Chondrocyte (in vitro differentiated cells): Measurements from ENCODE around the gene RAP1GAP2. TPM values are rescaled to one million over a fixed set of nuclear protein-coding genes. Genes with fewer than 3 reads are reported as not detected.

ENCODE experiments used
- DNase-seq: peaks from one replicate; pipeline ENCODE4 v3.0.0; 2021; ENCODE audit warnings: mixed read lengths, low spot score
- H3K27ac Mint-ChIP-seq: one replicate; pipeline ENCODE4 v1.8.0; 2021; ENCODE audit warnings: mild to moderate bottlenecking, moderate library complexity, mixed read lengths; ENCODE audit not compliant: unreplicated experiment
- H3K27me3 Mint-ChIP-seq: 2 replicates; pipeline ENCODE4 v1.8.0; 2021; ENCODE audit warnings: low read depth, mixed read lengths
- H3K36me3 Mint-ChIP-seq: 2 replicates; pipeline ENCODE4 v1.8.0; 2021; ENCODE audit warnings: low read depth, mixed read lengths
- H3K4me1 Mint-ChIP-seq: 2 replicates; pipeline ENCODE4 v1.8.0; 2021; ENCODE audit warnings: low read depth, mild to moderate bottlenecking, mixed read lengths
- H3K4me3 Mint-ChIP-seq: one replicate; pipeline ENCODE4 v1.8.0; 2021; ENCODE audit warnings: mild to moderate bottlenecking, moderate library complexity, mixed read lengths; ENCODE audit not compliant: unreplicated experiment
- H3K9me3 Mint-ChIP-seq: 2 replicates; pipeline ENCODE4 v1.8.0; 2021; ENCODE audit warnings: low read depth, mixed read lengths
- total RNA-seq: library from RNA; stranded (reverse); gene quantifications from 3 replicates; pipeline ENCODE4 v1.2.1, GENCODE V29; 2021
- TF ChIP-seq, protein P1 (sequence below): fragments of 200-600 bp; sonication (generic); IDR thresholded peaks from 2 replicates; pipeline ENCODE4 v1.5.0; 2021; ENCODE audit warnings: antibody characterized with exemption, mild to moderate bottlenecking, moderate library complexity

The RAP1GAP2 gene
- total RNA-seq, 1 donor from 2014 or later, result 3.4 TPM

- TF ChIP-seq, protein P1, sequence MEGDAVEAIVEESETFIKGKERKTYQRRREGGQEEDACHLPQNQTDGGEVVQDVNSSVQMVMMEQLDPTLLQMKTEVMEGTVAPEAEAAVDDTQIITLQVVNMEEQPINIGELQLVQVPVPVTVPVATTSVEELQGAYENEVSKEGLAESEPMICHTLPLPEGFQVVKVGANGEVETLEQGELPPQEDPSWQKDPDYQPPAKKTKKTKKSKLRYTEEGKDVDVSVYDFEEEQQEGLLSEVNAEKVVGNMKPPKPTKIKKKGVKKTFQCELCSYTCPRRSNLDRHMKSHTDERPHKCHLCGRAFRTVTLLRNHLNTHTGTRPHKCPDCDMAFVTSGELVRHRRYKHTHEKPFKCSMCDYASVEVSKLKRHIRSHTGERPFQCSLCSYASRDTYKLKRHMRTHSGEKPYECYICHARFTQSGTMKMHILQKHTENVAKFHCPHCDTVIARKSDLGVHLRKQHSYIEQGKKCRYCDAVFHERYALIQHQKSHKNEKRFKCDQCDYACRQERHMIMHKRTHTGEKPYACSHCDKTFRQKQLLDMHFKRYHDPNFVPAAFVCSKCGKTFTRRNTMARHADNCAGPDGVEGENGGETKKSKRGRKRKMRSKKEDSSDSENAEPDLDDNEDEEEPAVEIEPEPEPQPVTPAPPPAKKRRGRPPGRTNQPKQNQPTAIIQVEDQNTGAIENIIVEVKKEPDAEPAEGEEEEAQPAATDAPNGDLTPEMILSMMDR, result no peak
- H3K27ac Mint-ChIP-seq, result no peak overlapping the region
- peak overlapping the region; percentile 60 for H3K4me3 Mint-ChIP-seq
- H3K36me3 Mint-ChIP-seq, result no peaks in the 10 kb centered on the region
- no peak for DNase-seq
- H3K4me1 Mint-ChIP-seq, result no peaks in the 10 kb centered on the region
- peaks cover 40% of the 10 kb centered on the region for H3K27me3 Mint-ChIP-seq
- no peaks in the 10 kb centered on the region for H3K9me3 Mint-ChIP-seq
Measured at GRCh38 chr17:2755891-2756724, 40.1 kb upstream of the RAP1GAP2 start.

- DNase-seq, result no peak
- Mint-ChIP-seq H3K4me3 (no peak overlapping the region), H3K27me3 (peaks cover 41% of the 10 kb centered on the region), H3K36me3 (no peaks in the 10 kb centered on the region), H3K9me3 (no peaks in the 10 kb centered on the region), H3K27ac (no peak overlapping the region), H3K4me1 (no peaks in the 10 kb centered on the region)
- TF ChIP-seq, protein P1, result no peak
Measured at GRCh38 chr17:2758870-2759269, 37.4 kb upstream of the RAP1GAP2 start.

- Mint-ChIP-seq H3K27me3 (peaks cover 28% of the 10 kb centered on the region), H3K27ac (no peak overlapping the region), H3K4me3 (no peak overlapping the region), H3K36me3 (no peaks in the 10 kb centered on the region), H3K4me1 (no peaks in the 10 kb centered on the region), H3K9me3 (no peaks in the 10 kb centered on the region)
- DNase-seq, result no peak
- TF ChIP-seq, protein P1, result no peak
Measured at GRCh38 chr17:2770129-2770528, 26.1 kb upstream of the RAP1GAP2 start.

- Mint-ChIP-seq H3K4me1 (peaks cover 4% of the 10 kb centered on the region), H3K27ac (no peak overlapping the region), H3K4me3 (peak overlapping the region; percentile 54), H3K27me3 (peaks cover 49% of the 10 kb centered on the region), H3K36me3 (no peaks in the 10 kb centered on the region), H3K9me3 (no peaks in the 10 kb centered on the region)
- TF ChIP-seq, protein P1, result no peak
- no peak for DNase-seq
Measured at GRCh38 chr17:2775206-2775605, 21.0 kb upstream of the RAP1GAP2 start.

DNA sequence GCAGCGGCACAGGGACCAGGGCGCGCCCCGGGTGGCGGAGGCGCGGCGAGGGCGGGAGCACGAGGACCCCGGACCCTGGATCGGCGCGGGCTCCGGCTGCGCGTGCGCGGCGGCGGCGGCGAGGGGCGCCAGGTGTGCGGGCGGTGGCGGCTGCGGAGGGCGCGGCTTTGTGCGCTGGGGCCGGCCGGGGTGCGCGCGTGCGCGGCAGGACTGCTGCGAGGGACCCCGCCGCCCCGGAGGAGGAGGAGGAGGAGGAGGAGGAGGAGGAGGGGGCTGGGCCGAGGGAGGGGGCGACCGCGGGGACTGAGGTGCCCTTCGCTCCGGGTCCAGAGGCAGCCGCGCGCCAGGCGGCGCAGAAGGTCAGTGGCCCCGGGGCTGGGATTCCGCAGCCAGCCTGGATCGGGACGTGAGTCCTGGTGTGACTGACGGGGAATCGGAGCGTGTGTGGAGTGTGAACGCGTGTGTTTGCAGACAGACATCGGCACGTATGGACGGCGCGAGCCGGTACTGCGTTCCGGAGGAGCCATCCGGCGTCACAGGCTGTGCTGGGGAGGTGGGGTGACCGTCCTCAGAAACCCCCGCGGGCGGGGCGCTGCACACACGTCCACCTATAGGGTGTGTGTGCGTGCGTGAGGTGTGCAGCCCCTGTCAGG is 19.5 kb upstream of the RAP1GAP2 start:
- no peaks in the 10 kb centered on the region for H3K36me3 Mint-ChIP-seq
- DNase-seq, result no peak

More for the DNA sequence above, 19.5 kb upstream of the RAP1GAP2 start:
- Mint-ChIP-seq H3K9me3 (no peaks in the 10 kb centered on the region), H3K27ac (no peak overlapping the region), H3K4me1 (peaks cover 4% of the 10 kb centered on the region), H3K27me3 (peaks cover 57% of the 10 kb centered on the region), H3K4me3 (peak overlapping the region; percentile 65)
- TF ChIP-seq, protein P1, result no peak
